Skeletal muscle tissue (tissue), 4 donors: Measurements from ENCODE around the gene MCM10. TPM values are rescaled to one million over a fixed set of nuclear protein-coding genes. Genes with fewer than 3 reads are reported as not detected.

ENCODE experiments used
- H3K27ac ChIP-seq: one replicate; pipeline ENCODE4 v1.7.0; 2013; ENCODE audit warnings: mild to moderate bottlenecking, low read depth, low read length, inconsistent platforms
- H3K27me3 ChIP-seq, 3 donors: one replicate each; pipeline ENCODE4 v1.7.0; 2013; ENCODE audit warnings: low read length in 3 of 3; ENCODE audit not compliant: control insufficient read depth in 3 of 3, insufficient read depth in 3 of 3
- H3K36me3 ChIP-seq, 3 donors: one replicate each; pipeline ENCODE4 v1.7.0; 2013; ENCODE audit warnings: low read length in 3 of 3; ENCODE audit not compliant: control insufficient read depth in 3 of 3, insufficient read depth in 3 of 3
- H3K4me1 ChIP-seq, 3 donors: one replicate each; pipeline ENCODE4 v1.7.0; 2013; ENCODE audit warnings: low read length in 3 of 3, mild to moderate bottlenecking in 3 of 3; ENCODE audit not compliant: control insufficient read depth in 3 of 3, insufficient read depth in 3 of 3
- H3K4me3 ChIP-seq, 3 donors: one replicate each; pipeline ENCODE4 v1.7.0; 2013; ENCODE audit warnings: low read length in 3 of 3
- H3K9ac ChIP-seq, 3 donors: one replicate each; pipeline ENCODE4 v1.7.0; 2013; ENCODE audit warnings: low read length in 3 of 3, mild to moderate bottlenecking in 3 of 3, moderate library complexity in 2 of 3, low read depth in 1 of 3
- H3K9me3 ChIP-seq, 3 donors: one replicate each; pipeline ENCODE4 v1.7.0; 2013; ENCODE audit warnings: low read length in 3 of 3; ENCODE audit not compliant: control insufficient read depth in 3 of 3
- total RNA-seq: library from RNA; depleted of rRNA; stranded (reverse); fragments of >200 nt; gene quantifications from one replicate; pipeline ENCODE4 v1.2.3, GENCODE V29; 2014
- donor health status: Osteomylitis.

MCM10 gene
- total RNA-seq, 1 donor from 2014 or later: 4.2 TPM

DNA sequence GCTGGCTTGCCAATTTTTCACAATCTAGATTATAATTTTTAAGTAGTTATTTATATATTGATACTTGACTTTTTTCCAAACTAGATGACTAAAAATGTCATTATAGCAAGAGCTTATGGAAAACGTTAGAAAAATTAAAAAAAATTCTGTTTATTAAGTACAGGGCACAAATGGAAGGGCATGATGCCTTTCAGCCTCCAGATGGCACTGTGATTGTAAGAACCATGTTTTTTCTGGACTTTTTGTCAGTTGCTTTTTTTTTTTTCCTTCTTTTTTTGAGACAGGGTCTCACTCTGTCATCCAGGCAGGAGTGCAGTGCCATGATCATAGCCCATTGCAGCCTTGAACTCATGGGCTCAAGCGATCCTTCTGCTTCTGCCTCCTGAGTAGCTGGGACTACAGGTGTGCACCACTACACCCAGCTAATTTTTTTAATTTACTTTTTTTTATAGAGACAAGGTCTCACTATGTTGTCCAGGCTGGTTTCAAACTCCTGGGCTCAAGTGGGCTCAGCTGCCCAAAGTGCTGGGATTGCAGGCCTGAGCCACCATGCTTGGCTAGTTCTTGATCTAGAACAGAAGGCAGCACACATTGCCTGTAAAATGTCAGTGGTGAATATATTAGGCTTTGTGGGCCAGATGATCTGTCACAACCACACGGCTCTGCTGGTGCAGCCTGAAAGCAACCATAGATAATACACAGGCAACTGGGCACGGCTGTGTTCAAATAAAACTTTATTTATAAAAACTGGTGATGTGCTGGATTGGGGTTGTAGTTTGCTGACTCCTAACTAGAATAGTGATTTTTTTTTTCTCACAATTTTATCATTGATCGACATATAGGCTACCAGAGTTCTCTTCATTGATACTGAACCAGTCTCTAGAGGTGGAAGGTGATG is 45.4 kb downstream of the MCM10 start:
- no peaks in the 10 kb centered on the region for H3K36me3 ChIP-seq
- no peak overlapping the region for H3K4me3 ChIP-seq
- no peak overlapping the region for H3K9ac ChIP-seq

DNA sequence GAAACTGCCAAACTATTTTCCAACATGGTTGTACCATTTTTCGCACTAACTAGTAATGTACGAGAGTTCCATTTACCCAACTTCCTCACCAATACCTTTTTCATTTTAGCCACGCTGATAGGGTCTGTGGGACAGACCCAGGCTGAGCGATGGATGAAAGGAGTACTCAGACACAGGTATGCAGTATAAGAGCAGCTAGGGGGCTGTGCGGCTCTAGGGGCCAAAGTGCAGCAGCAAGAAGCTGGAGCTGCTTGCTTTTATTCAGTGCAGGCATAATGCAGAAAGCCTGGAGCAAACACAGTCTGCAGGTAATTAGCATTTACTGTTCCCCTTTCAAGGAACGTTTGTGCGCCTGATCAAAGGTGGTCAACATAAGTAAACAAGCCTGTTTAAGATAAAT is 51.8 kb downstream of the MCM10 start:
- no peaks in the 10 kb centered on the region for H3K27me3 ChIP-seq
- no peak overlapping the region for H3K9ac ChIP-seq
- no peak overlapping the region for H3K4me3 ChIP-seq
- H3K27ac ChIP-seq: no peak overlapping the region
- no peaks in the 10 kb centered on the region for H3K4me1 ChIP-seq
- no peaks in the 10 kb centered on the region for H3K36me3 ChIP-seq
- H3K9me3 ChIP-seq: no peaks in the 10 kb centered on the region

More for the DNA sequence above, 45.4 kb downstream of the MCM10 start:
- no peaks in the 10 kb centered on the region for H3K27me3 ChIP-seq
- no peak overlapping the region for H3K27ac ChIP-seq
- H3K9me3 ChIP-seq: no peaks in the 10 kb centered on the region
- no peaks in the 10 kb centered on the region for H3K4me1 ChIP-seq

DNA sequence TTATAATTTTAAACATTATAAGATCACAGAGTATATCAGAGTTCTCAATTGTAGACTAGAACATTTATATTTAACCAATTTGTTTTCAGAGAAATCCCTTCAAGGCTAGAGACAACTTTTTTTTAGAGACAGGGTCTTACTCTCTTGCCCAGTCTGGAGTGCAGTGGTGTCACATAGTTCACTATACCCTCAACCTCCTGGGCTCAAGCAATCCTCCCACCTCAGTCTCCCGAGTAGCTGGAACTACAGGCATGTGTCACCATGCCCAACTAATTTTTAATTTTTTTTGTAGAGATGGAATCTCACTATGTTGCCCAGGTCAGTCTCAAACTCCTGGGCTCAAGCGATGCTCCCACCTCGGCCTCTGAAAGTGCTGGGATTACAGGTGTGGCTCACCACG is 57.5 kb downstream of the MCM10 start:
- H3K4me3 ChIP-seq: no peak overlapping the region
- no peak overlapping the region for H3K9ac ChIP-seq
- no peaks in the 10 kb centered on the region for H3K36me3 ChIP-seq
- no peaks in the 10 kb centered on the region for H3K27me3 ChIP-seq
- H3K9me3 ChIP-seq: no peaks in the 10 kb centered on the region
- H3K27ac ChIP-seq: no peak overlapping the region
- peaks cover 8 to 20% (median 12%) of the 10 kb centered on the region in 3 donors for H3K4me1 ChIP-seq

GRCh38 chr10:13219685-13220670 is 58.6 kb downstream of the MCM10 start:
- Histone ChIP-seq H3K36me3 (no peaks in the 10 kb centered on the region), H3K9me3 (no peaks in the 10 kb centered on the region), H3K4me3 (peak overlapping the region; percentile 8 to 56 (median 52)), H3K27ac (peak overlapping the region; percentile 76), H3K27me3 (no peaks in the 10 kb centered on the region), H3K9ac (peak overlapping the region; percentile 16 to 68 (median 54)), H3K4me1 (peaks cover 8 to 20% (median 12%) of the 10 kb centered on the region in 3 donors)

DNA sequence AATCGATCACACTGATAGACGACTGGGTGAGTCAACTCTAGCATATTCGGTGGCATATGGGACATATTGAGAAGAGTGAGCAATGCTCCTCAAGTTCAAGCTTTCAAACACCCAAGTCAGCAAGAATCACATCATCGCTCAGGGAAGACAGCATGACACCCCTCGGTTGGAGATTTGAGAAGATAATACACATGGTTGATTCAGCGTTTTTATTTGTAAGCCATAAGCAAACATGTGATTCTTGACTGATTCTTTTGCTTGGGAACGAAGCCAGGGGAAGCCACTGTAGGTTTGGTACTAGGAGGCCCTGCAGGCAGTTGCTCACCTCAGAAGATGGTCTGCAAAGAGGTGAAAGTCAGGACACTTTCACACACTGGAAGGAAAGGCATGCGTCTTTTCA is 60.2 kb downstream of the MCM10 start:
- Histone ChIP-seq H3K27ac (no peak overlapping the region), H3K9ac (no peak overlapping the region), H3K4me3 (no peak overlapping the region), H3K36me3 (no peaks in the 10 kb centered on the region), H3K9me3 (no peaks in the 10 kb centered on the region), H3K4me1 (peaks cover 8 to 20% (median 12%) of the 10 kb centered on the region in 3 donors), H3K27me3 (no peaks in the 10 kb centered on the region)

GRCh38 chr10:13222151-13222550 is 60.8 kb downstream of the MCM10 start:
- H3K9me3 ChIP-seq: no peaks in the 10 kb centered on the region
- no peak overlapping the region for H3K9ac ChIP-seq
- peaks cover 8 to 20% (median 12%) of the 10 kb centered on the region in 3 donors for H3K4me1 ChIP-seq
- no peaks in the 10 kb centered on the region for H3K36me3 ChIP-seq
- H3K4me3 ChIP-seq: no peak overlapping the region
- H3K27ac ChIP-seq: no peak overlapping the region
- H3K27me3 ChIP-seq: no peaks in the 10 kb centered on the region

DNA sequence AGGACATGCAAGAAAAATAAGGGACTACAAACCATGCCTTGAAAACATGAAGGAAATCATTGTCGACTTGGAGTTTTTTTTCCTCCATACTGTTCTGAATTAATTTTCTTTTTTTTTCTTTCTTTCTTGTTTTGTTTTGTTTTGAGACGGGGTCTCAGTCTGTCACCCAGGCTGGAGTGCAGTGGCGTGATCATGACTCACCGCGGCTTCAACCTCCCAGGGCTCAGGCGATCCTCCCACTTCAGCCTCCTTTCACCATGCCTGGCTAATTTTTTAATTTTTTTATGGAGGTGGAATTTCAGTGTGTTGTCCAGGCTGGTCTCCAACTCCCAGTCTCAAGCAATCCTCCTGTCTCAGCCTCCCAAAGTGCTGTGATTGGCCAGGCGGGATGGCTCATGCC is 61.2 kb downstream of the MCM10 start:
- Histone ChIP-seq H3K9ac (no peak overlapping the region), H3K27me3 (no peaks in the 10 kb centered on the region), H3K4me3 (no peak overlapping the region), H3K9me3 (no peaks in the 10 kb centered on the region), H3K27ac (no peak overlapping the region), H3K4me1 (peaks cover 8 to 20% (median 12%) of the 10 kb centered on the region in 3 donors), H3K36me3 (no peaks in the 10 kb centered on the region)

DNA sequence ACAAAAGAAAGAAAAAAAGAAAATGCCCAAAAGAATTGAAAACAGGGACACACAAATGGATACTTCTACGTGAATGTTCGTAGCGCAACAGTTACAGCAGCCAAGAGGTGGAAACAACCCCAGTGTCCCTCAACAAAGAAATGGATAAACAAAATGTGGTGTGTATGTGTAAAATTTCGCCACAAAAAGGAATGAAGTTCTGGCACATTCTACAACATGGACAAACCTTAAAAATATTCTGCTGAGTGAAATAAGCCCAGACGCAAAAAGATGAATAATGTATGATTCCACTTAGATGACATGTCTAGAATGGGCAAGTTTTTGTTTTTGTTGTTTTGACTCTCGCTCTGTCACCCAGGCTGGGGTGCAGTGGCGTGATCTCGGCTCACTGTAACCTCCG is 61.9 kb downstream of the MCM10 start:
- Histone ChIP-seq H3K9me3 (no peaks in the 10 kb centered on the region), H3K36me3 (no peaks in the 10 kb centered on the region), H3K4me3 (no peak overlapping the region), H3K9ac (no peak overlapping the region), H3K27ac (no peak overlapping the region), H3K4me1 (peaks cover 8 to 20% (median 12%) of the 10 kb centered on the region in 3 donors), H3K27me3 (no peaks in the 10 kb centered on the region)

GRCh38 chr10:13224210-13224995 is 63.0 kb downstream of the MCM10 start:
- no peaks in the 10 kb centered on the region for H3K36me3 ChIP-seq
- H3K27me3 ChIP-seq: no peaks in the 10 kb centered on the region
- peaks cover 8 to 18% (median 12%) of the 10 kb centered on the region in 3 donors for H3K4me1 ChIP-seq
- H3K9ac ChIP-seq: no peak overlapping the region
- H3K4me3 ChIP-seq: no peak overlapping the region
- no peak overlapping the region for H3K27ac ChIP-seq
- no peaks in the 10 kb centered on the region for H3K9me3 ChIP-seq
